DMS 273 treated with DMSO at 0.1 percent for 48 hours (cell line): Measurements from ENCODE around the gene ZIM2.
A peak's percentile ranks its signal among the peaks of the same experiment; 100 is the strongest.
"Not testable (repeated sequence)": the region's sequence is repeated elsewhere in the genome, so short reads cannot be mapped to it uniquely, and the experiment has no call there.

Source experiments
- DNase-seq: peaks from one replicate; lab custom pipeline; 2025; lab: John Stamatoyannopoulos, UW

The ZIM2 gene

GRCh38 chr19:56840451-56841192, at the start of gene ZIM2, which contains the start of gene PEG3:
TSS of gene ZIM2 (minus strand) at chr19:56840726. CDS start at chr19:56824277, 16,449 bp downstream.
TSS of gene PEG3 (minus strand) at chr19:56840726. CDS start at chr19:56824655, 16,071 bp downstream.
- DNase-seq, result peak; percentile 75

GRCh38 chr19:56885173-56885985, 44.9 kb upstream of the ZIM2 start:
- no peak for DNase-seq

GRCh38 chr19:56884441-56884840, 43.9 kb upstream of the ZIM2 start:
- DNase-seq, result no peak

GRCh38 chr19:56880592-56881190, 40.2 kb upstream of the ZIM2 start:
- DNase-seq, result no peak

- no peak for DNase-seq
Observed at GRCh38 chr19:56877069-56877715, 36.7 kb upstream of the ZIM2 start.

- no peak for DNase-seq
Observed at GRCh38 chr19:56875717-56876116, 35.2 kb upstream of the ZIM2 start.

- no peak for DNase-seq
Observed at GRCh38 chr19:56874530-56874929, 34.0 kb upstream of the ZIM2 start.

GRCh38 chr19:56873493-56873892, 33.0 kb upstream of the ZIM2 start:
- no peak for DNase-seq

- no peak for DNase-seq
Observed at GRCh38 chr19:56869886-56870285, 29.4 kb upstream of the ZIM2 start.

- DNase-seq, result no peak
Observed at GRCh38 chr19:56868446-56868845, 27.9 kb upstream of the ZIM2 start.

GRCh38 chr19:56866538-56866937, 26.0 kb upstream of the ZIM2 start:
- no peak for DNase-seq

- no peak for DNase-seq
Observed at GRCh38 chr19:56864443-56865125, 24.1 kb upstream of the ZIM2 start.

GRCh38 chr19:56862741-56863140, 22.2 kb upstream of the ZIM2 start:
- DNase-seq, result no peak

GRCh38 chr19:56860409-56860808, 19.9 kb upstream of the ZIM2 start:
- not testable (repeated sequence) for DNase-seq

GRCh38 chr19:56858026-56858425, 17.5 kb upstream of the ZIM2 start:
- DNase-seq, result no peak

GRCh38 chr19:56856822-56857221, 16.3 kb upstream of the ZIM2 start:
- DNase-seq, result no peak

GRCh38 chr19:56852361-56852760, 11.8 kb upstream of the ZIM2 start:
- DNase-seq, result not testable (repeated sequence)

GRCh38 chr19:56848166-56848565, 7.6 kb upstream of the ZIM2 start:
- no peak for DNase-seq

GRCh38 chr19:56842412-56842811, 1.9 kb upstream of the ZIM2 start:
- DNase-seq, result no peak

GRCh38 chr19:56841193-56841543, 642 bp upstream of the ZIM2 start:
- no peak for DNase-seq

- DNase-seq, result peak; percentile 99
Observed at GRCh38 chr19:56839652-56840450, 675 bp downstream of the ZIM2 start.
